HG02870 (cell line): ENCODE measurements around the gene GAPDH.
"Not testable (repeated sequence)": the region's sequence is repeated elsewhere in the genome, so short reads cannot be mapped to it uniquely, and the experiment has no call there.

Experiments
- ATAC-seq: cut with Tn5 transposase; IDR thresholded peaks from one replicate; pipeline ENCODE4 v1.9.1; 2021; ENCODE audit warnings: mild to moderate bottlenecking, moderate library complexity; ENCODE audit not compliant: unreplicated experiment

Gene GAPDH

DNA sequence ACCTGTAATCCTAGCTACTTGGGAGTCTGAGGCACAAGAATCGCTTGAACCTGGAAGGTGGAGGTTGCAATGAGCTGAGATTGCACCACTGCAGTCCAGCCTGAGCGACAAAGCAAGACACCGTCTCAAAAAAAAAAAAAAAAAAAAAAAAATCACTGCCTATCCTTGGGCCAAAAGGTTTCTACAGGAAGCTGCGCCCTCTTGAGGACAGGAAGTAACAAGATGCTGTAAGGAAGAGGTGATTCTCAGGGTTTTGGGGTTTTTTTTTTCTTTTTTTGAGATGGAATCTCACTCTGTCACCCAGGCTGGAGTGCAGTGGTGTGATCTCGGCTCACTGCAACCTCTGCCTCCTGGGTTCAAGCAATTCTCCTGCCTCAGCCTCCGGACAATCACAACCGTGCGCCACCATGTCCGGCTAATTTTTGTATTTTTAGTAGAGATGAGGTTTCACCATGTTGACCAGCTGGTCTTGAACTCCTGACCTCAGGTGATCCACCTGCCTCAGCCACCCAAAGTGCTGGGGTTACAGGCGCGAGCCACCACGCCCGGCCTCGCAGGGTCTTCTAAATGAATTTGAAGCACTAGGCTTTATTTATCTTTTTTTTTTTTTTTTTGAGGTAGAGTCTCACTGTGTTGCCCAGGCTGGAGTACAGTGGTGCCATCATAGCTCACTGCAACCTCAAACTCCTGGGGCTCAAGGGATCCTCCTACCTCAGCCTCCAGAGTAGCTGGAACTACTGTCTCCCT is 23.9 kb downstream of the GAPDH start:
- not testable (repeated sequence) for ATAC-seq

DNA sequence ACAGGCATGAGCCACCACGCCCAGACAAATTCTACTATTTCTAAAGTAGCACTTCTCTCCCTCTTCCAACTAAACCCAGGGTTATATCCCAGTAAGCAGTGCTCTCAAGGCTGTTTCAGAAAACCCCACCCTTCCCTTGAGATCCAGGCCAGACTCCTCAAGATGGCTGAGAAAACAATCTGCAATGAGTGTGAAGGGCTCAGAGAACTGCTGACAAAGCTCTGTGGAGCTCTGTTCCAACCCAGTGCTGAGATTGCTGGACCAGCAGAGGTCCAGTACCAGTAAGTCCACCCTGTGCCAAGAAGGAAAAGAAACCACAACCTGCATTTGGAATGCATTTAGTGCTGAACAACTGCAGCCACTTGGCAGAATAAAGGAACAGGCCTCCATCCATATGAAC is 25.2 kb downstream of the GAPDH start:
- no peak for ATAC-seq

DNA sequence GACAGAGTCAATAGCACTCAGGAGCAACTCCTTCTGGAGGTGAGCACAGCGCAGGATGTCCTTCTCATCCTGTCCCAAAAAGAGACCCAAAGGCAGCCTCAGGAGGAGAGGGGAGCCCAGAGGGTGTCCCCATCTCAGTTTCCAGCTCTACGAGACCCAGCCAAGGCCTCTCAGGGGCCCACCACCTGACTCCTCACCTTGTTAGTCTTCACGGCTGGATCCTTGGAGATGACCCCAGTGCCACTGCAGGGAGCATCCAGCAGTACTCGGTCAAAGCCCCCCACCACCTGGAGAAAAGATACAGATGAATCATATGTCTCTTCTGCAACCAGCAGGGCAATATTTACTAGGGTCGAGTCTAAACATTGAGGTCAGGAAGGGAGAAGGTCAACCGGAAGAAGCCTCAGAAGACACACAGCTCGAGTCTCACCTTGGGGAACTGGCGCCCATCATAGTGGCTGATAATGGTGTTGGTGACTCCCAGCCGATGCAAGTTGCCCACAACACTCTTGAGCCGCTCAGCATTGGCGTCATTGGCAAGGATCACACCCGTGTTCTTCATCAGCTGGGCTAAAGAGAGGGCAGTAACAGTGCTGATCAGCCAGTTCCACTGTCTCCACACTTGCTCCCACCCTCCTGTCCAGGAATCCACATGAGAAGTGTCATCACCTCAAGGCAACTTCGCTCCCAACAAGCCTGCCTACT is 26.3 kb downstream of the GAPDH start:
- no peak for ATAC-seq

DNA sequence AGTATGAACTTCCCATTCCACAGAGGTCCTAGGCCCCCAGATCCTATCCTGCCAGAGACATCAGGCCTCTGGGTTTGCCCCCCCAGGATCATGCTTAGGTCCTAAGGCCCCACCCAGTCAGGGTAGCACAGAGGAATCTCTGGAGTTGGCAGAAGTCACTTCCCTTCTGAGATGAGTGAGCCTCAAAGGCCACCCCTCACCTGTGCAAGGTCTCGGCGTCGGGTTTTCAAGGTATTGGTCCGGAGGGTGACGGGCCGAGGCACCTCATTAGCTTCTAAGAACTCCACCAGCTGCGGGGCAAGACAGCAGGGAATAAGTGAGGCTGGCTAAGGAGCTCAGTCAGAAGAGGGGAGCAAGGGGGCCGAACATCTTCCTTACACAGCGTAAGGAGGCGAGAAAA is 28.6 kb downstream of the GAPDH start:
- ATAC-seq, result no peak

DNA sequence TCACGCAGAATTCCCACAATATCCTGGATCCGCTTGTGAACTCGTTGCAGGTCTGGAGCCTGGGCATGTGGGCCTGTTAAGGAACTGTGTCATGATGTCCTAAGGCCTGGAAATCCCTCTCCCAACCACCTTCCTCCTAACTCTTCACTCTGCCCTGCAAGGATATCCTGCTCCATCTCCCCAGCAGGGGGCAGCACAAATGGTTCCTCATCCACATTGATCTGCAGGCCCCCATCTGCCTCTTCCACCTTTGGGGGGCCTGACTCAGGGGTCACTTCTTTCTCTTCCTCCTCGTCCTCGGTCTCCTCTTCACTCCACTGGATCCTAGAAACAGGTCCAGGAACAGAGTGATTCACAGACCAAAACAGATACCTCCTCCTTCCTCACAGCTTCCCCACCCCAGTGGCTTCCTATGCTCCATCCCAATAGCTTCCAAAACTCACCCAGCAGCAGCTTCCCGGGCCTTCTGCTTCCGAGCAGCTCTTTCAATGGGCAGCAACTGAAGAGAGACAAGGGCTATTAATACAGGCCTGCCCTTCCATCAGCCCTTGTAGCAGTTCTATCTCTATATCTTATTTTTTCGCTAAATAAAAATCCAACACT is 29.2 kb downstream of the GAPDH start:
- no peak for ATAC-seq

DNA sequence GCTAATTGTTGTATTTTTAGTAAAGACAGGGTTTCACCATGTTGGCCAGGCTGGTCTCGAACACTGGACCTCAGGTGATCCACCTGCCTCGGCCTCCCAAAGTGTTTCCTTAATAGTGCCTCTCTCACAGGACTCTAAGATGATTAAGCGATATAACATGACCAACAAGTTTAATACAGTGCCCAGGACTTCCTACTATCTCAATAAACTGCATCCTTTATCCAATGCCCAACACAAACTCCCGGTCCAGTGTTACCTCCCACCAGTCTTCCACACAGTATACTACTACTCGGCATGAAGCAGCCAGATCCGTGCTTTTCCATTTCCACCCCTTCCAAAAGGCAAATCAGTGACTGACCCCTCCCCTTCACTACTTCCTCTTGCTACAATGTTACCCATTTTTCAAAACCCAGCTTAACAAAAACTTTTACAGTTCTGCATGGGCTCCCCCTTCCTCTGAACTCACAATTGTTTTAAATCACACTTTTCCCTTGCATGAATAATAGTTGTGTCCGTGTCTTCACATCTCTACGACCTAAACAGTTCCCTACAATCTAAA is 32.9 kb downstream of the GAPDH start:
- ATAC-seq, result no peak

DNA sequence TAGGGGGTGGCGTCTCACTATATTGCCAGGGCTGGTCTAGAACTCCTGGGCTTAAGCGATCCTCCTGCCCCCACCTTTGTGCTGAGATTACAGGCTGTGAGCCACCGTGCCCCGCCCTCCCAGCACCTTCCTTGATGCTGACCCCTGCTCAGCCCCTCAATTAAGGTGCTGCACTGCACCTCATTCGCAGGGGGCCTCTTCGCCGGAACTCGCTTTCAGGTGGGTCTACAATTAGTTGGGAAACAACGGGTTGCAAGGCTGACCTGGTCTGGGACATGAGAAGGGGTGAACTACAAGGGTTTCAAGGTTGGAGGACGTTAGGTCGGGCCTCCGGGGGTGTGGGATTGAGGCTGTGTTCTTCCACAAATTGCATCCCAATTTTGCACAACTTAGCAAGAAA is 35.0 kb downstream of the GAPDH start:
- no peak for ATAC-seq

DNA sequence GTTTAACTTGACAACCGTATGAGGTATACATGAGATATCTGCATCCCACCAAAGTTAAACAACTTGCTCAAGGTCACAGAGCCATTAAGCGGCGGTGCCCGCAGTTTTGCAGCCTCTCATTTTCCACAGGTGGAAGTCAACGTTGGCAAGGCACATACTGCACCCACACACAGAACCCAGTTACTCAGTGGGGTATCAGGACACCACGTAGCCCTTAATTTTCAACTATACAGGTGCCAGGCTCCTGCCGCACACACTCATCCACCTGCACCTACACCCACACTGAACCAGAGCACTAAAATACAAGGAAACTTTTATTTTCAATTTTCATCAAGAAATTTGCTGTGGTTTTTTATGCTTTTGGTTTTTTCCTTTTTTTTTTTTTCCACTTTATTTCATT is 35.5 kb downstream of the GAPDH start:
- no peak for ATAC-seq

DNA sequence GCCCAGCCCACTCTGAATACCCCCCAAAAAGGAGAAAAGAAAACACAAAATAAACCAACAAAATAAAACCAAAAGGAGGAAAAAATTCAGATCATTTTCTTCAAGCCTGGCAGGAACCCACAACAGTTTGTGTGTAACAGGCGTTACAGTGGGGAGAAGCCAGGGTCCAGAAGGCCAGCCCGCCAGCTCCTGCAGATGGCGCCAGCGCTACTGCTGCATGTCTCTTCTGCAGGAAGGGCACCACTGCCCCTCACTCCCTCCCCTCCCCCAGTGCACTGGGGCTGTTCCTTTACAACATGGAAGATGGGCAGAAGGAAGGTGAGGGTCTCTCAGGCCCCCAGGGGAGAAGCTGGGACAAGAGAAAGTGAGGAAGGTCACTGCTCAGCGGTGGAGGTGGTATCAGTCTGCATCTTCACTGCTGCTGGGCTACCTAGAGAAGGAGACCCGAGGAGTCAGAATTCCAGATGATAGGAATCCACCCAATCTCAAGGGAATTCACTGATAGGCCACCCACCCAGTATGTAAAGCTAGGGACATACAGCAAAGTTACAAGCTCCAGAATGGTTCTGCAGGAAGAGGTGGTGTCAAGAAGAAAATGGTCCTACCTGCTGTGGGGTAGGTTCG is 36.1 kb downstream of the GAPDH start:
- no peak for ATAC-seq

DNA sequence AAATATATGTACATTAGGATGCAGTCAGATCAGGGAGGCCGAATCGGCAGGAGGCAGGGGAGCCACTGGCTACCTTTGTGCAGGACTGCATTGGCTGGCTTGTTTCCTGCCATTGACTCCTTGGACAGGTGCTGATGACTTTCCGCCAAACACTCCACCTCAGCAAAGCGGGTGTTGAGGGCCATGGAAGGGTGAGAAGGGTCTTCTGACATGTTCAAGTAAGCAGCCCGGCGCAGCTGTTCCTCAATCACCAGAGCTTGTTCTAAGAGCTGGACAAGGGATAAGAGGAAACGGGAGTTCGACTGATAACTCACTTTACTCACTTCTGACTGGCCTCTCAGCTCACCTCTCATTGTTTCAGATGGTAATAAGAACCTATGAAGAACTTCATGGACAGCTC is 38.7 kb downstream of the GAPDH start:
- ATAC-seq, result no peak

DNA sequence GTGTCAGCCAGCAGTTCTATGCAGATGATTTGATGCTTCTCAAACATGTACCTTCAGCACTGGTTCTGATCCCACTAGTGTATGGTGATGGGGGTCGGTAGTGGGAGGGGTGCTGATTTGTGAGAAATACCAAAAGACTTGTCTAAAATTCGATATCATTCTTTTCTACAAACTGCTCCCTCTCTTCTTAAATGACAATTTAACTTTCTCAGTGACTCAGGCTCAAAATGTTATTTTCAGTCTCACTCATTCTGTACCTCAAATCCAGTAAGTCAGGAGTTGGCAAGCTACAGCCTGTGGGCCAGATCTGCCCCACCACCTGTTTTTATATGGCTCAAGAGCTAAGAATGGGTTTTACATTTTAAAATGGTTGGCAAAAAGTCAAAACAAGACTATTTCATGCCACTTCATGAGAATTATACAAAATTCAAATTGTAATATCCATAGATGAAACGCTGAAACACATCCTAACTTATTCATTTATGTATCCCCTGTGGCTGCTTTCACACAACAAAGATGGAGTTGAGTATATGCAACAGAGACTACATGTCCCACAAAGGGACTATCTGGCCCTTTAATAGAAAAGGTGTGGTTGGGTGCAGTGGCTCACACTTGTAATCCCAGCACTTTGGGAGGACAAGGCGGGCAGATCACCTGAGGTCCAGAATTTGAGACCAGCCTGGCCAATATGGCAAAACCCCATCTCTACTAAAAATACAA is 40.4 kb downstream of the GAPDH start:
- ATAC-seq, result no peak

DNA sequence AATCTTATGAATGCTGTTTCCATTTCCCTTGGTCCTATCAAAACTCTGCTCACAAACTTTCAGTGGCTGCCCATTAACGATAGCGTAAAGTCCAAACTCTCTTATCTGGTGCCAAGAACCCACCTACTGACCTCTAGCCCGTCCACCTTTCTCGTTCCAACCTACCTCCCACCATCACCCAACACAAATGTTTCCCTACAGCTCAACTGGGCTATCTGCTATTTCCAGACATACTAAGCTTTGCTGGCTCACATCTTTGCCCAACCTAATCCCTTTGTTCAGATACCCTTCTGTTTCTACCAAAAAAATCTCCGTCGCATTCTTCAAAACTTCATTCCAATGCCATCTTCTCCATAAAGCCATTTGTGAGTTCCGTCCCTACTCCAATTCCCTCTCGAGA is 41.3 kb downstream of the GAPDH start:
- no peak for ATAC-seq

DNA sequence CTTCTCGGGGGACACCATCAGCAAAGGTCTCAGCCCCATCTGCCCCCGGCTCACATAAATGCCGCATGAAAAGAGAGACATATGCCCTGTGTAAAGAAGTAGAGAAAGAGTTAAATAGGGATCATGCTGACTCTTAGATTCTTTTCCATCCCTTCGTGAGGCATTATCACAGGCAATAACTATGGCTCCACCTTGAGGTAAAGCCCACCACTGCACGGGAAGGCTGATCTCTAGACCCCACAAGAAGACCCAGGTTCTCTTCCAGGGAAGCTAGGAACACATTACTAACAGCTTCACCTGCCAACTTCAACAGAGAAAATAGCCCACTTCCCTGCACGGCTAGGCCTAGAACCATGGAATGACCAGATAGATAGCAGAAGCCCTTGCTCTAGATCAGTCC is 47.9 kb downstream of the GAPDH start:
- ATAC-seq, result no peak

DNA sequence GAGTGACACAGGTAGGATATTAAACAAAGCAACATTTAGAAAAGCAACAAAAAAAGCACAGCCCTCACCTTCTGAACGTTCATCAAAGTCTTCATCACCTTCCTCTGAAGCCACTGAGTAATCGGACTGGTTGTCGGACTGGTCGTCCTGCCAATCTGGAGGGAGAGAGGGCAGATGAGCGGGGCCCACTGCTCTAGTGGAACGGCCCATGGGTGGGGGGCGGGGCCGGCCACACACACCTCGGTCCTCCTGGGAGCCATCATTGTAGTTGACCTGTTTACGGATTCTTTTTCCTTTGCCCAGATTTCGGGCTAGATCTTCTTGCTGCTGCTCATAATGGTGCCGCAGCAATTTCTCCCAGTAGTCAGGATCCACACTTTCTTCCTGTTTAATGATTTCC is 48.6 kb downstream of the GAPDH start:
- ATAC-seq, result no peak

DNA sequence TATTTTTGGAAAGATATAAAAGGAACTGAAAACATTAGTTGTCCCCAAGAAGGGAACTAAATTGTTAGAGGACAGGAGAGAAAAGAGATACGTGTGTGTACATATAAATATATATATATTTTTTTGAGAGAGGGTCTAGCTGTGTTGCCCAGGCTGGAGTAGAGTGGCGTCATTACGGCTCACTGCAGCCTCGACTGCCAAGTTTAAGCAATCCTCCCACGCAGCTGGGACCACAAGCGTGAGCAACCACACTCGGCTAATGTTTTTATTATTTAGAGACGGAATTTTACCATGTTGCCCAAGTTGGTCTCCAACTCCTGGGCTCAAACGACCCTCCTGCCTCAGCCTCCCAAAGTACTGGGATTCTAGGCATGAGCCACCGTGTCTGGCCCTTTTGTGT is 50.0 kb downstream of the GAPDH start:
- no peak for ATAC-seq

DNA sequence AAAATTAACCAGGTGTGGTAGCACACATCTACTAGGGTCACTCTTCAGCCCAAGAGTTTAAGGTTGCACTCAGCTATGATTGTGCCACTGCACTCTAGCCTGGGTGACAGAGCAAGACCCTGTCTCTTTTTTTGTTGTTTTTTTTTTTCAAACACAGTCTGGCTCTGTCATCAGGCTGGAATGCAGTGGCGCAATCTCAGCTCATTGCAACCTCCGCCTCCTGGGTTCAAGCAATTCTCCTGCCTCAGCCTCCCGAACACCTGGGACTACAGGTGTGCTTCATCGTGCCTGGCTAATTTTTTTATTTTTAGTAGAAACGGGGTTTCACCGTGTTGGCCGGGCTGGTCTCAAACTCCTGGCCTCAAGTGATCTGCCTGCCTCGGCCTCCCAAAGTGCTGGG is 52.3 kb downstream of the GAPDH start:
- ATAC-seq, result not testable (repeated sequence)
